Activated CD4-positive, alpha-beta memory T cell treated with anti-CD3 and anti-CD28 coated beads, Interleukin-2, amount 10 ng/mL, durations not matched to agents 7 days and 5 days (primary cell): ENCODE measurements around the gene C5AR1. TPM values are rescaled to one million over a fixed set of nuclear protein-coding genes. Genes with fewer than 3 reads are reported as not detected.
"Not testable (repeated sequence)": the region's sequence is repeated elsewhere in the genome, so short reads cannot be mapped to it uniquely, and the experiment has no call there.

Experiments
- CTCF ChIA-PET: fragments of 350-600 bp; sonication (Branson Sonifier 250); formaldehyde crosslinking; loops from one replicate; lab custom pipeline; 2021; ENCODE audit warnings: antibody characterized with exemption, inconsistent platforms; lab: Charles Lee
- POLR2A ChIA-PET: fragments of 350-600 bp; sonication (Branson Sonifier 250); formaldehyde crosslinking; loops from one replicate; lab custom pipeline; 2021; ENCODE audit warnings: antibody characterized with exemption; lab: Charles Lee
- DNase-seq: peaks from one replicate; pipeline ENCODE4 v3.0.0-alpha.2; 2020
- H3K27ac Mint-ChIP-seq: one replicate; pipeline ENCODE4 v1.8.0; 2021; ENCODE audit warnings: mild to moderate bottlenecking, mixed read lengths
- H3K27me3 Mint-ChIP-seq: one replicate; pipeline ENCODE4 v1.8.0; 2021; ENCODE audit warnings: mixed read lengths
- H3K36me3 Mint-ChIP-seq: one replicate; pipeline ENCODE4 v1.8.0; 2021; ENCODE audit warnings: low read depth, mixed read lengths
- H3K4me1 Mint-ChIP-seq: one replicate; pipeline ENCODE4 v1.8.0; 2021; ENCODE audit warnings: mixed read lengths
- H3K4me3 Mint-ChIP-seq: one replicate; pipeline ENCODE4 v1.8.0; 2021; ENCODE audit warnings: mild to moderate bottlenecking, mixed read lengths
- H3K9me3 Mint-ChIP-seq: one replicate; pipeline ENCODE4 v1.8.0; 2021; ENCODE audit warnings: mixed read lengths
- total RNA-seq, 2 experiments: library from RNA; stranded (reverse); gene quantifications; one replicate each; pipeline ENCODE4 v1.2.3, GENCODE V29; 2021

The C5AR1 gene
- total RNA-seq, 2 experiments from 2014 or later, result not detected

DNA sequence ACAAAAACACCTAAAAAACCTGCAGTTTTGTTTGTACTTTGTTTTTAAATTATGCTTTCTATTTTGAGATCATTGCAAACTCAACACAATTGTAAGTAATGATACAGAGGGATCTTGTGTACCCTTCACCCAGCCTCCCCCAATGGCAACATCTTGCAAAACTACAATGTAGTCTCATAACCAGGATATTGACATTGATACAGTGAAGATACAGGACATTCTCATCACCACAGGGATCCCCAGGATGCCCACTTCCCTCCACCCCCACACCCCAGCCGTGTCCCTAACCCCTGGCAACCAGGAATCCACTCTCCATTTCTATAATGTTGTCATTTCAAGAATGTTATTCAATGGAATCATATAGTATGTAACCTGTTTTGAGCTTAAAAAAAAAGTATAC, 12.0 kb downstream of the C5AR1 start:
- peaks cover 4% of the 10 kb centered on the region for H3K4me1 Mint-ChIP-seq
- ChIA-PET POLR2A (no interaction called here), CTCF (no interaction called here)
- no peaks in the 10 kb centered on the region for H3K36me3 Mint-ChIP-seq
- no peaks in the 10 kb centered on the region for H3K9me3 Mint-ChIP-seq
- no peak overlapping the region for H3K27ac Mint-ChIP-seq
- peaks cover 29% of the 10 kb centered on the region for H3K27me3 Mint-ChIP-seq
- no peak overlapping the region for H3K4me3 Mint-ChIP-seq
- DNase-seq, result no peak

DNA sequence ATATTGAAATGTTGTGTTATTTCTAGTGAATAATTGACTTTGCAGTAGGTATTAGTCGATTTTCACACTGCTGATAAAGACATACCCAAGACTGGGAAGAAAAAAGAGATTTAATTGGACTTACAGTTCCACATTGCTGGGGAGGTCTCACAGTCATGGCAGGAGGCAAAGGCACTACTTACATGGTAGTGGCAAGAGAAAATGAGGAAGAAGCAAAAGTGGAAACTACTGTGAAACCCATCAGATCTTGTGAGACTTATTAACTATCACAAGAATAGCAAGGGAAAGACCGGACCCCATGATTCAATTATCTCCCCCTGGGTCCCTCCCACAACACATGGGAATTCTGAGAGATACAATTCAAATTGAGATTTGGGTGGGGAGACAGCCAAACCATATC, 12.4 kb downstream of the C5AR1 start:
- H3K9me3 Mint-ChIP-seq, result no peaks in the 10 kb centered on the region
- H3K27ac Mint-ChIP-seq, result no peak overlapping the region
- peaks cover 29% of the 10 kb centered on the region for H3K27me3 Mint-ChIP-seq
- no peaks in the 10 kb centered on the region for H3K36me3 Mint-ChIP-seq
- ChIA-PET CTCF (no interaction called here), POLR2A (no interaction called here)
- H3K4me1 Mint-ChIP-seq, result peaks cover 4% of the 10 kb centered on the region
- no peak overlapping the region for H3K4me3 Mint-ChIP-seq
- no peak for DNase-seq

DNA sequence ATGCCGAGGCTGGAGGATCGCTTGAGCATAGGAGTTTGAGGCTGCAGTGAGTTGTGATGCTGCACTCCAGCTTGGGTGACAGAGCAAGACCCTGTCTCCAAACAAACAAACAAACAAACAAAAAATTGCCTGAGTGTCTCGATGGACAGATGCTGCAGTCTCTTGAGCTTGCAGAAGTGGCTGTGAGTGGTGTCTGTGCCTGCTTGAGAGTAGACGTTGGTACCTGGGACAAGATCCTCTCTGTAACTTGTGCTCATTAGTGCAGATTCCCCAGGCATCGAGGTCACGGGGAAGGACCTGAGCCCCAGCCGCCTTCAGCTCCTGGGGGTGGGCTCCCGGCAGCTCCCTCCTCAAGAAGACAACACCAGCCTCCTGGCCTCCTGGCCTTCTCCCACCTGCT, 13.7 kb downstream of the C5AR1 start:
- DNase-seq, result no peak
- CTCF ChIA-PET, result interaction anchor here (0.7 to 0.9 kb wide), 4 partner anchors 12 to 207 kb away, joined by 3 read pairs; partner anchors contain the start of gene DHX34
- no peaks in the 10 kb centered on the region for H3K9me3 Mint-ChIP-seq

DNA sequence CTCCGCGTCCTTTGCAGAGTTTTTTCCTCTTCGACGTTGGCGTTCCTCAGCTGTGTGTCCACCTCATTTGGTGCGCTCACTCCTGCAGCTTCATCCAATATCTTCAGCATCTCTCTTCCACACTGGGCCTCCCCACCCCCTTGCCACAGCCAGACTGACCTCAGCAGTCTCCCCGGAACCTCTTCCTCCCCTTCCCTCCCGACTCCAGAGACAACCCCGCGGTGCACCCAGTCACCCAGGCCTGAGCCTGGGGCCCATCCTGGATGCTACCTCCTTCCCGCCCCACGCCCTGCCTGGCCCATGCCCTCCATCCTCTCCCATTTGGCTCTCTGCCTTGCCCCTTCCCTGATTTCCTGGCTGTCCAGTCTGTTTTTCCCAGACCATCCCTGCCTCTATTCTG, 14.2 kb downstream of the C5AR1 start:
- ChIA-PET CTCF (interaction anchor here (0.6 to 0.7 kb wide), 2 partner anchors 110 to 207 kb away, joined by 3 read pairs; no protein-coding TSS in a partner anchor), POLR2A (no interaction called here)
- Mint-ChIP-seq H3K36me3 (no peaks in the 10 kb centered on the region), H3K4me1 (peaks cover 4% of the 10 kb centered on the region), H3K9me3 (no peaks in the 10 kb centered on the region), H3K27ac (no peak overlapping the region), H3K4me3 (no peak overlapping the region), H3K27me3 (peaks cover 29% of the 10 kb centered on the region)
- DNase-seq, result no peak

More for the DNA sequence above, 13.7 kb downstream of the C5AR1 start:
- Mint-ChIP-seq H3K4me1 (peaks cover 4% of the 10 kb centered on the region), H3K4me3 (no peak overlapping the region), H3K27ac (no peak overlapping the region), H3K27me3 (peaks cover 29% of the 10 kb centered on the region), H3K36me3 (no peaks in the 10 kb centered on the region)
- POLR2A ChIA-PET, result no interaction called here

DNA sequence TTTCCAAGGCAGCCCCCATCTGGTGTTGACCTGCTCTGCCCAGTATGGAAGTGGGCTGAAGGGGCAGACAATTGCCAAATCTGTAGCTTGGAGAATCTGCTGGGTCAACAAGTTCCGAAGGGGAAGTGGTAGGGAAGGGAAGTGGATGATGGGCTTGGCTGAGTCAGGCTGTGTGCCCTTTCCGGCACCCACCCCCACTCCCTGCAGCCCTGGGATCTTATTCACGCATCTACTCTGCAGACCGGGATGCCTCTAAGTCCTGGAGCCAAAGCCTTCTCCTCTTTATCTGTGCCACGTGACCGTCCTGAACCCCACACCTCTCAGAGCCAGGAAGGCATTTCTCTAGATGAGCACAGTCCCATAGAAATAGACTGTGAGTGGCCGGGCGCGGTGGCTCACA, 14.8 kb downstream of the C5AR1 start:
- Mint-ChIP-seq H3K9me3 (no peaks in the 10 kb centered on the region), H3K4me1 (peaks cover 4% of the 10 kb centered on the region), H3K27ac (no peak overlapping the region), H3K4me3 (no peak overlapping the region), H3K27me3 (peaks cover 29% of the 10 kb centered on the region), H3K36me3 (no peaks in the 10 kb centered on the region)
- CTCF ChIA-PET, result interaction anchor here (0.6 kb wide), 1 partner anchor 110 kb away, joined by 3 read pairs; no protein-coding TSS in a partner anchor
- no peak for DNase-seq
- POLR2A ChIA-PET, result no interaction called here

DNA sequence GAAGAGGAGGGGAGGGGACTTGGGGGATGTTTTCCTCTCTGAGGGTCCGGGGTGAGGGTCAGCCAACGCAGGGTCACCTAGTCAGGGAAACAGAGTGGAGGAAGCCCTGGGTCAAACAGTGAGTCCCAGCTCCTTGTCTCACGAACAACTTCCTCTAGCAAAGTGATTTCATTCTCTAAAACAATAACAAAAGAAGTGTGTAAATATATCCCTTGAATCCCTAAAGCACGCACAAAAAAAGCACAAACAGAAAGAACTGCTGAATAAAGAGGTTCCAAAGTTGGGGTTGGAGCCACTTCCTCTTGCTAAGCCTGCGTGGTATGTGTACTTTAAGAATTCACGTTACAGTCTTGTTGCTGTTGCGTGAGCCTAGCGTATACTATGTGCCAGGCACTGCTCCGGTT, 20.8 kb downstream of the C5AR1 start:
- ChIA-PET CTCF (interaction anchor here (1.0 to 2.7 kb wide), 4 partner anchors 19 to 61 kb away, joined by 3 to 20 read pairs (median 3); partner anchors contain the start of gene DHX34), POLR2A (interaction anchor here (0.6 to 1.6 kb wide), 5 partner anchors 13 to 382 kb away, joined by 3 to 4 read pairs (median 3); partner anchors contain the start of gene DHX34)
- Mint-ChIP-seq H3K36me3 (peaks cover 2% of the 10 kb centered on the region), H3K4me3 (no peak overlapping the region), H3K4me1 (peaks cover 26% of the 10 kb centered on the region), H3K27ac (peak overlapping the region; percentile 68), H3K27me3 (peaks cover 8% of the 10 kb centered on the region), H3K9me3 (peaks cover 2% of the 10 kb centered on the region)
- DNase-seq, result no peak

DNA sequence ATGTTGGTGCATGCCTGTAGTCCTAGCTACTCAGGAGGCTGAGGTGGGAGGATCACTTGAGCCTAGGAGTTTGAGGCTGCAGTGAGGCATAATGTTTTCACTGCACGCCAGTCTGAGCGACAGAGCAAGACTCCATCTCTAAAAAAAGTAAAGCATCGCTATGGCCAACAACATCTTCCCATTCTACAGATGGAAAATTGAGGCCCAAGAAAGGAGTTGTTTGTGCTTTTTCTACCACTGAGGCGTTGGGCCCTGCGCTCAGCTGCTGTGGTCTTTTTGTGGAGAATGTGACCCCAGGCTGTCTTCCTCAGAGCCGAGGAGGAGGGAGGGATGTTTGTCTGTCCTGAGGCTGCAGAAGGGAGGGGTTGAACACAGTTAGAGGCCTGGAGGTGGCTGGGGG, 21.8 kb downstream of the C5AR1 start:
- Mint-ChIP-seq H3K4me1 (peaks cover 35% of the 10 kb centered on the region), H3K27ac (no peak overlapping the region), H3K27me3 (peaks cover 4% of the 10 kb centered on the region), H3K9me3 (peaks cover 2% of the 10 kb centered on the region), H3K36me3 (peaks cover 2% of the 10 kb centered on the region), H3K4me3 (no peak overlapping the region)
- ChIA-PET CTCF (interaction anchor here (1.4 to 2.7 kb wide), 2 partner anchors 18 to 60 kb away, joined by 3 to 20 read pairs; partner anchors contain the start of gene DHX34), POLR2A (no interaction called here)
- no peak for DNase-seq

DNA sequence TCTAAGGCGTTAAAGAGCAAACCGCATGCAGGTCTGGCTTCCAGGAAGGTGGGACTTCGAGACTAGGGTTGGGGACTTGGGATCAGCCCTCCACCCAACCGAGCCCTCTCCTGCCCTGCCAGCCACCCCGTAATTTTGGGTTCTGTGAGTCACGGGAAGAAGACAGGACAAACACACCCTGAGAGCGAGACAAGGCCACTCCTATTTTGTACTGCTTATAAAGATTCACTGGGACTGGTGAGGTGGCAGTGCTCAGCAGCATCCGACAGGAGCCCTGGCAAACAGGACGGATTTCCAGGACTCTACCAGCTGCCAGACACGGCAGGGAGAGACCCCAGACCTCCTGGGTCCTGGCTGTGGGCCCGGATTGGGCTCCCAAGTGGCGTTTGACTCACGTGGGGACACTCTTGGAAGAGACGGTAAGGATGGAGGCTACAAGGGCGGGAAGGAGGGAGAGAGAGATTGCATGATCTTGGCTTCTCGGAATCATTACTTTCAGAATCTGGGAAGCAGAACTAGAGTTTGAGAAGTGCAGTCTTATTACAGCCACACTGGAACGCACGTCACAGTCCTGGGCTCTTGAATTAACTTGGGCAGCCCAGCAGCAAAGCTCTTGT, 22.4 kb downstream of the C5AR1 start, which contains the start of gene C5AR2:
Gene C5AR2 (plus strand): TSS at position 245 of the 617 bp plus-strand sequence. CDS start 8,625 bp downstream, outside the sequence.
- no peak for DNase-seq
- H3K4me3 Mint-ChIP-seq, result no peak within 1 kb of the TSS
- H3K9me3 Mint-ChIP-seq, result peaks cover 2% of the 10 kb centered on the region
- POLR2A ChIA-PET, result no interaction called here
- CTCF ChIA-PET, result interaction anchor here (1.4 to 6.2 kb wide), 2 partner anchors 17 to 59 kb away, joined by 3 to 75 read pairs; partner anchors contain the start of gene DHX34
- peaks cover 2% of the 10 kb centered on the region for H3K36me3 Mint-ChIP-seq
- peak within 1 kb of the TSS; percentile 68 for H3K27ac Mint-ChIP-seq
- peaks cover 4% of the 10 kb centered on the region for H3K27me3 Mint-ChIP-seq
- peaks cover 41% of the 10 kb centered on the region for H3K4me1 Mint-ChIP-seq

DNA sequence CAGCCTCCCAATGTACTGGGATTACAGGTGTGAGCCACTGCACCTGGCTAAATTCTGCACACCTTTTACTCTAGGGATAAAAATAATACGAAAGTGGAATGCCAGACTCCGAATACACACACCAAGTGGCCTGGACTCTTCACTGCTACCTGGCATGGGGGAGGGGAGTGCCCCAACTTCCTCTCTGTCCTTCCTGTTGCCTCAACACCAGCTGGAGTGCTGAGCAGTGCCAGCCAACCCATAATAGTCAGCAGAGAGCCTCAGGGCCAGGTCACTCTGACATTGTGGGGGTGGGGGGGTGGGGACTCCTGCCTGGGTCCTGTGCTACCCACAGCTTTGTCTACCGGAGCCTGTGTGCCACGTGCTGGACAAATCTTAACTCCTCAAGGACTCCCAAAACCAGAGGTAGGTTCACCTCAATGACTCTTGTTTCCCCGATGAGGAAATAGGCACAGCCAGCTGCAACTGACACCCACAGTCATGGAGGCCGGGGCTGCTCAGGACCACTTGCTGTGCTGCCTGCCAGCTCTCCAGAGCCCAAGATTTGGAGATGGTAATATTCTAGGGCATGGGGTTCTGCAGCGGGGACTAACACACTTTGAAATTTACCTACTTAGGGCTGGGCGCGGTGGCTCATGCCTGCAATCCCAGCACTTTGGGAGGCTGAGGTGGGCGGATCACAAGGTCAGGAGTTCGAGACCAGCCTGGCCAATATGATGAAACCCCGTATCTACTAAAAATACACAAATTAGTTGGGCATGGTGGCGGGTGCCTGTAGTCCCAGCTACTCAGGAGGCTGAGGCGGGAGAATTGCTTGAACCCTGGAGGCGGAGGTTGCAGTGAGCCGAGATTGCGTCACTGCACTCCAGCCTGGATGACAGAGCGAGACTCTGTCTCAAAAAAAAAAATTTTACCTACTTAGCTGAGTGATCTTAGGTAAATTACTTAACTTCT, 27.4 kb downstream of the C5AR1 start:
- H3K9me3 Mint-ChIP-seq, H3K36me3 Mint-ChIP-seq, H3K27me3 Mint-ChIP-seq: not testable (repeated sequence)
- peak overlapping the region; percentile 49 for H3K4me3 Mint-ChIP-seq
- peak overlapping the region; percentile 91 for H3K27ac Mint-ChIP-seq
- ChIA-PET CTCF (interaction anchor here (0.6 to 6.2 kb wide), 2 partner anchors 12 to 844 kb away, joined by 3 to 75 read pairs; partner anchors contain the start of gene DHX34), POLR2A (interaction anchor here (1.0 to 5.0 kb wide), 2 partner anchors 12 to 14 kb away, joined by 3 to 52 read pairs; partner anchors contain the start of gene DHX34)
- DNase-seq, result peak; percentile 63
- peaks cover 26% of the 10 kb centered on the region for H3K4me1 Mint-ChIP-seq

DNA sequence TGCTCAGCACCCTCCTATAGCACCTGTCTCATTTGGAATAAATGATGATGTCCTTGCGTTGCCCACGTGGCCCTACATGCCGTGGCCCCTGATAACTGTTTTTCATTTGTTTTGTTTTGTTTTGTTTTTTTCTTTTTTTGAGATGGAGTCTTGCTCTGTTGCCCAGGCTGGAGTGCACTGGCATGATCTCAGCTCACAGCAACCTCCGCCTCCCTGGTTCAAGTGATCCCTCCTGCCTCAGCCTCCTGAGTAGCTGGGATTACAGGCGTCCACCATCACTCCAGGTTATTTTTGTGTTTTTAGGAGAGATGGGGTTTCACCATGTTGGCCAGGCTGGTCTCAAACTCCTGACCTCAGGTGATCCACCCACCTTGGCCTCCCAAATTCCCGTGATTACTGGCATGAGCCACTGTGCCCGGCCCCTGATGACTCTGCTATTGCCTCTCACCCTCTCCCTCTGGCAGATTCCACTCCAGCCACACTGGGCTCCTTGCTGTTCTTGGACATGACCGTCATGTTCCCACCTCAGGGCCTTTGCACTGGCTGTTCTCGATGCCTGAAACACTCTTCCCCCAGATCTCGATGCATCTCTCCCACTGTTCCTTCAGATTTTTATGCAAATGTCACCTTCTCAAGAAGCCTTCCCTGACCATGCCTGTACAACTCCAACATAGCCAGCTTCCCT, 29.7 kb downstream of the C5AR1 start:
- Mint-ChIP-seq H3K27ac (no peak overlapping the region), H3K9me3 (peaks cover 2% of the 10 kb centered on the region), H3K4me1 (peaks cover 25% of the 10 kb centered on the region), H3K27me3 (peaks cover 3% of the 10 kb centered on the region), H3K36me3 (peaks cover 7% of the 10 kb centered on the region), H3K4me3 (no peak overlapping the region)
- POLR2A ChIA-PET, result no interaction called here
- no peak for DNase-seq
- CTCF ChIA-PET, result interaction anchor here (2.0 kb wide), 1 partner anchor 9 kb away, joined by 6 read pairs; the partner anchor contains the start of gene DHX34

DNA sequence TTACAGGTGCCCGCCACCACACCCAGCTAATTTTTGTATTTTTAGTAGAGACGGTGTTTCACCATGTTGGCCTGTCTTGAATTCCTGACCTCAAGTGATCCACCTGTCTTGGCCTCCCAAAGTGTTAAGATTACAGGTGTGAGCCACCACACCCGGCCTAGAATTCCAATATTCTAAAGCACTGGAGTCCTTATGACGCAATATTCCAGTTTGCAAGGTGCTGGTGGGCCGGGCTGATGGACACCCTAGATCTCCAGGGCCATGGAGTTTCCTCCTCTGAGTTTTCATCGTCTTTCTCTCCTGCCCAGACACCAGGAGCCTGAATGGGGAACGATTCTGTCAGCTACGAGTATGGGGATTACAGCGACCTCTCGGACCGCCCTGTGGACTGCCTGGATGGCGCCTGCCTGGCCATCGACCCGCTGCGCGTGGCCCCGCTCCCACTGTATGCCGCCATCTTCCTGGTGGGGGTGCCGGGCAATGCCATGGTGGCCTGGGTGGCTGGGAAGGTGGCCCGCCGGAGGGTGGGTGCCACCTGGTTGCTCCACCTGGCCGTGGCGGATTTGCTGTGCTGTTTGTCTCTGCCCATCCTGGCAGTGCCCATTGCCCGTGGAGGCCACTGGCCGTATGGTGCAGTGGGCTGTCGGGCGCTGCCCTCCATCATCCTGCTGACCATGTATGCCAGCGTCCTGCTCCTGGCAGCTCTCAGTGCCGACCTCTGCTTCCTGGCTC, 31.0 kb downstream of the C5AR1 start:
- H3K27ac Mint-ChIP-seq, result no peak overlapping the region
- H3K4me3 Mint-ChIP-seq, result no peak overlapping the region
- H3K36me3 Mint-ChIP-seq, result peaks cover 5% of the 10 kb centered on the region
- H3K27me3 Mint-ChIP-seq, result peaks cover 3% of the 10 kb centered on the region
- ChIA-PET CTCF (interaction anchor here (2.0 kb wide), 1 partner anchor 8 kb away, joined by 6 read pairs; the partner anchor contains the start of gene DHX34), POLR2A (no interaction called here)
- peaks cover 16% of the 10 kb centered on the region for H3K4me1 Mint-ChIP-seq
- DNase-seq, result no peak
- H3K9me3 Mint-ChIP-seq, result no peaks in the 10 kb centered on the region
